SK-N-SH (cell line): ENCODE results near the gene ULK1. TPM values are rescaled to one million over a fixed set of nuclear protein-coding genes. Genes with fewer than 3 reads are reported as not detected.

Experiments
- CTCF ChIA-PET: fragments of 300-600, 350-600 bp; formaldehyde crosslinking; extraction: SDS; loops from one replicate; lab custom pipeline; 2021; lab: Yijun Ruan, JAX
- POLR2A ChIA-PET: fragments of 350-600 bp; sonication (Branson Sonifier 250); formaldehyde crosslinking; extraction: SDS; loops from one replicate; lab custom pipeline; 2020; ENCODE audit warnings: antibody characterized with exemption, inconsistent platforms; lab: Yijun Ruan, JAX
- DNase-seq: peaks from one replicate; pipeline ENCODE4 v3.0.0; 2012
- H2AFZ ChIP-seq: fragments of 200-600 bp; sonication (generic); 2 replicates; pipeline ENCODE4 v1.8.1; 2016; ENCODE audit warnings: antibody characterized with exemption, mild to moderate bottlenecking, low read depth
- H3F3A ChIP-seq: fragments of 200-600 bp; sonication (generic); replicated peaks from 2 replicates; pipeline ENCODE3; 2016; ENCODE audit warnings: antibody characterized with exemption, mild to moderate bottlenecking; ENCODE audit not compliant: insufficient read depth
- H3K27ac ChIP-seq, 2 experiments: fragments of 200-500 bp in 1 of 2; fragments of 200-600 bp in 1 of 2; sonication (Bioruptor generic) in 1 of 2; sonication (generic), shearing (Covaris generic) in 1 of 2; 2 replicates each; pipeline versions ENCODE4 v1.5.1 to v1.6.1; 2014 to 2016; ENCODE audit warnings: low read depth in 2 of 2, inconsistent platforms in 1 of 2, low read length in 1 of 2, mild to moderate bottlenecking in 1 of 2, mixed read lengths in 1 of 2
- H3K27me3 ChIP-seq: fragments of 200-600 bp; sonication (generic), shearing (Covaris generic); 2 replicates; pipeline ENCODE4 v1.6.1; 2016; ENCODE audit warnings: mixed run types; ENCODE audit not compliant: insufficient read depth
- H3K36me3 ChIP-seq, 2 experiments: fragments of 200-500 bp in 1 of 2; fragments of 200-600 bp in 1 of 2; sonication (Bioruptor generic) in 1 of 2; sonication (generic) in 1 of 2; replicated peaks in 1 of 2; 2 replicates each; pipeline versions ENCODE3 to v1.5.1; 2014 to 2016; ENCODE audit warnings: low read length in 1 of 2, mild to moderate bottlenecking in 1 of 2; ENCODE audit not compliant: insufficient read depth in 2 of 2, control insufficient read depth in 1 of 2
- H3K4me1 ChIP-seq, 2 experiments: fragments of 200-500 bp in 1 of 2; fragments of 200-600 bp in 1 of 2; sonication (Bioruptor generic) in 1 of 2; sonication (generic), shearing (Covaris generic) in 1 of 2; 2 replicates each; pipeline versions ENCODE4 v1.5.1 to v1.6.1; 2014 to 2016; ENCODE audit warnings: low read depth in 1 of 2, low read length in 1 of 2, mixed run types in 1 of 2; ENCODE audit not compliant: insufficient read depth in 2 of 2, control insufficient read depth in 1 of 2
- H3K4me2 ChIP-seq: fragments of 200-600 bp; sonication (generic), shearing (Covaris generic); 2 replicates; pipeline ENCODE4 v1.6.1; 2017; ENCODE audit warnings: mixed run types
- H3K4me3 ChIP-seq, 2 experiments: fragments of 200-500 bp in 1 of 2; fragments of 200-600 bp in 1 of 2; sonication (Bioruptor generic) in 1 of 2; sonication (generic), shearing (Covaris generic) in 1 of 2; 2 replicates each; pipeline versions ENCODE4 v1.5.1 to v1.8.1; 2014 to 2016; ENCODE audit warnings: low read depth in 2 of 2, inconsistent platforms in 1 of 2, low read length in 1 of 2, mild to moderate bottlenecking in 1 of 2, mixed read lengths in 1 of 2, moderate library complexity in 1 of 2
- H3K79me2 ChIP-seq: fragments of 200-600 bp; sonication (generic); 2 replicates; pipeline ENCODE4 v1.8.1; 2017; ENCODE audit warnings: mild to moderate bottlenecking; ENCODE audit not compliant: insufficient read depth
- H3K9ac ChIP-seq: fragments of 200-600 bp; sonication (generic); 2 replicates; pipeline ENCODE4 v1.6.1; 2017; ENCODE audit warnings: mixed run types
- H3K9me2 ChIP-seq: fragments of 200-600 bp; sonication (generic); 2 replicates; pipeline ENCODE4 v1.6.1; 2017; ENCODE audit warnings: mixed run types
- H3K9me3 ChIP-seq: fragments of 200-600 bp; sonication (generic); 2 replicates; pipeline ENCODE4 v1.6.1; 2017; ENCODE audit warnings: mixed run types, mild to moderate bottlenecking, moderate library complexity
- H4K20me1 ChIP-seq: fragments of 200-600 bp; sonication (generic); 2 replicates; pipeline ENCODE4 v1.6.1; 2017; ENCODE audit warnings: mild to moderate bottlenecking, mixed run types; ENCODE audit not compliant: insufficient read depth
- EP300 ChIP-seq, 2 experiments: IDR thresholded peaks; 2 replicates each; pipeline versions ENCODE4 v1.4.0 to v1.6.1; 2012; ENCODE audit warnings: borderline replicate concordance in 1 of 2, low read depth in 1 of 2, low read length in 1 of 2
- EZH2phosphoT487 ChIP-seq: fragments of 200-600 bp; sonication (generic); IDR thresholded peaks from 2 replicates; pipeline ENCODE4 v1.6.1; 2017; ENCODE audit warnings: low read depth, mixed run types, mild to moderate bottlenecking, antibody characterized with exemption, moderate library complexity, borderline replicate concordance
- GABPA ChIP-seq: IDR thresholded peaks from 2 replicates; pipeline ENCODE4 v1.4.0; 2012; ENCODE audit warnings: low read depth, mild to moderate bottlenecking
- MEF2A ChIP-seq: IDR thresholded peaks from 2 replicates; pipeline ENCODE4 v1.4.0; 2012; ENCODE audit warnings: low read depth, borderline replicate concordance
- NFIC ChIP-seq: IDR thresholded peaks from 2 replicates; pipeline ENCODE4 v1.4.0; 2012; ENCODE audit warnings: borderline replicate concordance
- RAD21 ChIP-seq: IDR thresholded peaks from 2 replicates; pipeline ENCODE4 v1.6.1; 2012; ENCODE audit warnings: mild to moderate bottlenecking, low read length
- SIN3A ChIP-seq: IDR thresholded peaks from 2 replicates; pipeline ENCODE4 v1.6.1; 2012; ENCODE audit warnings: low read depth, mild to moderate bottlenecking, low read length, moderate library complexity, borderline replicate concordance
- SMC3 ChIP-seq: IDR thresholded peaks from 2 replicates; pipeline ENCODE4 v1.6.1; 2012; ENCODE audit warnings: low read depth, low read length, improper control_type of control experiment
- TAF1 ChIP-seq: IDR thresholded peaks from 2 replicates; pipeline ENCODE4 v1.6.1; 2012; ENCODE audit warnings: low read depth, mild to moderate bottlenecking, low read length, moderate library complexity, borderline replicate concordance
- TCF12 ChIP-seq: IDR thresholded peaks from 2 replicates; pipeline ENCODE4 v1.4.0; 2012
- TEAD4 ChIP-seq: IDR thresholded peaks from 2 replicates; pipeline ENCODE4 v1.4.0; 2012; ENCODE audit warnings: mild to moderate bottlenecking, borderline replicate concordance; ENCODE audit not compliant: insufficient read depth
- YY1 ChIP-seq: IDR thresholded peaks from 2 replicates; pipeline ENCODE4 v1.4.0; 2012; ENCODE audit warnings: low read depth, mild to moderate bottlenecking
- WGBS: methylation state at CpG from one replicate; pipeline ENCODE4 v1.1.6; 2017; ENCODE audit warnings: low lambda C conversion rate; 5-methylcytosine and 5-hydroxymethylcytosine counted together
- polyA plus RNA-seq, 3 experiments: library from polyadenylated mRNA; depleted of rRNA; stranded (reverse); fragments of >200 nt; gene quantifications; 2 replicates each; pipeline ENCODE4 v1.2.3, GENCODE V29; 2012
- TF ChIP-seq, protein P1 (sequence below): IDR thresholded peaks from 2 replicates; pipeline ENCODE4 v1.4.0; 2012; ENCODE audit warnings: low read depth, borderline replicate concordance
- TF ChIP-seq, protein P2 (sequence below): IDR thresholded peaks from 2 replicates; pipeline ENCODE4 v1.4.0; 2012; ENCODE audit warnings: low read depth, borderline replicate concordance
- TF ChIP-seq, protein P3 (sequence below): fragments of 150-350 bp; IDR thresholded peaks from 2 replicates; pipeline ENCODE4 v1.6.1; 2017; ENCODE audit warnings: antibody characterized with exemption, low read length, low read depth, borderline replicate concordance
- TF ChIP-seq, protein P4 (sequence below): fragments of 150-350 bp; IDR thresholded peaks from 2 replicates; pipeline ENCODE4 v1.6.1; 2016; ENCODE audit warnings: mild to moderate bottlenecking, low read depth, low read length
- TF ChIP-seq, protein P5 (sequence below): IDR thresholded peaks from 2 replicates; pipeline ENCODE4; 2012
- TF ChIP-seq, protein P6 (sequence below): IDR thresholded peaks from 2 replicates; pipeline ENCODE4 v1.4.0; 2012; ENCODE audit warnings: low read depth

The ULK1 gene
- polyA plus RNA-seq, 1 of the 3 experiments (the other 2 are of a cell fraction): 10.7 TPM

DNA sequence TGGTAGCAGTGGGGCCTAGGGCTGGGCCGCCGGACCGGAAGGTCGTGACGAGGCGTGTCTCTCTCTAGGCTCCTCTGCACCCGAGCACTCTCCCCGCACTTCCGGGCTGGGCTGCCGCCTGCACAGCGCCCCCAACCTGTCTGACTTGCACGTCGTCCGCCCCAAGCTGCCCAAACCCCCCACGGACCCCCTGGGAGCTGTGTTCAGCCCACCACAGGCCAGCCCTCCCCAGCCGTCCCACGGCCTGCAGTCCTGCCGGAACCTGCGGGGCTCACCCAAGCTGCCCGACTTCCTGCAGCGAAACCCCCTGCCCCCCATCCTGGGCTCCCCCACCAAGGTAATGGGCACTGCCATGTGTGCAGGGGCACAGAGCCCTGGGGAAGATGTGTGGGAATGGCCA lies 21.4 kb downstream of the ULK1 start:
- H3K9me3 ChIP-seq: no peaks in the 10 kb centered on the region
- peaks cover 4 to 54% of the 10 kb centered on the region in 2 experiments for H3K36me3 ChIP-seq
- ChIA-PET CTCF (interaction anchor here (1.0 to 3.2 kb wide), 2 partner anchors 9 to 79 kb away, joined by 3 to 11 read pairs; no protein-coding TSS in a partner anchor), POLR2A (no interaction called here)
- H4K20me1 ChIP-seq: no peaks in the 10 kb centered on the region
- DNase-seq: no peak
- H3K27ac ChIP-seq: no peak overlapping the region
- H3K4me2 ChIP-seq: no peak overlapping the region
- H3K9me2 ChIP-seq: no peaks in the 10 kb centered on the region
- WGBS: no CpG with 5 or more reads among the region's 21 CpGs
- H3K79me2 ChIP-seq: 0 out of 2 replicates have a peak, but pooled peaks cover 4% of the 10 kb centered on the region
- no peak overlapping the region for H3K4me3 ChIP-seq
- H2AFZ ChIP-seq: no peak overlapping the region
- TF ChIP-seq YY1: no peak
- TF ChIP-seq GABPA: no peak
- no peak for TF ChIP-seq TCF12
- no peak for TF ChIP-seq EP300 (IDR thresholded peaks at IDR 0.05; ENCODE audit: borderline replicate concordance in 1 of 2, low read depth in 1 of 2, low read length in 1 of 2)
- TF ChIP-seq MEF2A: no peak
- no peak for TF ChIP-seq SMC3
- H3K27me3 ChIP-seq: no peaks in the 10 kb centered on the region
- H3K4me1 ChIP-seq: peaks cover 9 to 27% of the 10 kb centered on the region in 2 experiments; a peak in 2 of 4 replicates
- no peaks in the 10 kb centered on the region for H3F3A ChIP-seq
- no peak overlapping the region for H3K9ac ChIP-seq

DNA sequence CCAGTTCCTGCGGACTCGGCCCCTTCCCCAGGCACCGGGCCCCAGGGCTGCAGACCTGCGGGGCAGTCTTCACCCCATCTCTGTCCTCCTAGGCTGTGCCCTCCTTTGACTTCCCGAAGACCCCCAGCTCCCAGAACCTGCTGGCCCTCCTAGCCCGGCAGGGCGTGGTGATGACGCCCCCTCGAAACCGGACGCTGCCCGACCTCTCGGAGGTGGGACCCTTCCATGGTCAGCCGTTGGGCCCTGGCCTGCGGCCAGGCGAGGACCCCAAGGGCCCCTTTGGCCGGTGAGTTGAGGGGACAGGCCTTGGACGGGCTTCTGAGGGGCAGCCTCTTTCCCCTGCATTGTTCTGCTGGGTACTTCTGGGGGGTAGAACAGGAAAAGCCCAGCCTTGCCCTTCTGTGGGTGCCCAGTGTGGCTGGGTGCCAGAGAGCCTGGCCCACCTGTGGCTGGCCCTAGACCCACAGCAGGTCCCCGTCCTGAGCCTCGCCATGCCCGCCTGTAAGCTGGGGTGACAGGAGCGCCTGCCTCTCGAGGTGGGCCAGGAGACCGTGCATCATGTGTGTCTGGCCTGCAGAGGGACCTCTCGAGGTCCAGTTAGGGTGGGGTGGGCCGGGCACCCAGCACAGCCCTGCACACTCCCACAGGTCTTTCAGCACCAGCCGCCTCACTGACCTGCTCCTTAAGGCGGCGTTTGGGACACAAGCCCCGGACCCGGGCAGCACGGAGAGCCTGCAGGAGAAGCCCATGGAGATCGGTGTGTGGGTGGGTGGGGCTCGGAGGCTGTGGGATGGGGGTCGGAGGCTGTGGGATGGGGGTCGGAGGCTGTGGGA lies 22.1 kb downstream of the ULK1 start:
- DNase-seq: no peak
- H3K9me2 ChIP-seq: no peaks in the 10 kb centered on the region
- no peaks in the 10 kb centered on the region for H4K20me1 ChIP-seq
- no peak overlapping the region for H3K4me3 ChIP-seq
- no peaks in the 10 kb centered on the region for H3K27me3 ChIP-seq
- H3K36me3 ChIP-seq: peaks cover 4 to 59% of the 10 kb centered on the region in 2 experiments
- no peak overlapping the region for H3K9ac ChIP-seq
- H2AFZ ChIP-seq: no peak overlapping the region
- ChIA-PET CTCF (interaction anchor here (1.0 to 3.2 kb wide), 2 partner anchors 10 to 80 kb away, joined by 3 to 11 read pairs; no protein-coding TSS in a partner anchor), POLR2A (no interaction called here)
- H3K27ac ChIP-seq: no peak overlapping the region
- no peaks in the 10 kb centered on the region for H3K9me3 ChIP-seq
- no peak overlapping the region for H3K4me2 ChIP-seq
- H3K79me2 ChIP-seq: 0 out of 2 replicates have a peak, but pooled peaks cover 4% of the 10 kb centered on the region
- H3K4me1 ChIP-seq: peaks cover 9 to 20% of the 10 kb centered on the region in 2 experiments; a peak in 2 of 4 replicates
- no peaks in the 10 kb centered on the region for H3F3A ChIP-seq
- TF ChIP-seq, protein P1, sequence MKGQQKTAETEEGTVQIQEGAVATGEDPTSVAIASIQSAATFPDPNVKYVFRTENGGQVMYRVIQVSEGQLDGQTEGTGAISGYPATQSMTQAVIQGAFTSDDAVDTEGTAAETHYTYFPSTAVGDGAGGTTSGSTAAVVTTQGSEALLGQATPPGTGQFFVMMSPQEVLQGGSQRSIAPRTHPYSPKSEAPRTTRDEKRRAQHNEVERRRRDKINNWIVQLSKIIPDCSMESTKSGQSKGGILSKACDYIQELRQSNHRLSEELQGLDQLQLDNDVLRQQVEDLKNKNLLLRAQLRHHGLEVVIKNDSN: no peak
- TF ChIP-seq, protein P2, sequence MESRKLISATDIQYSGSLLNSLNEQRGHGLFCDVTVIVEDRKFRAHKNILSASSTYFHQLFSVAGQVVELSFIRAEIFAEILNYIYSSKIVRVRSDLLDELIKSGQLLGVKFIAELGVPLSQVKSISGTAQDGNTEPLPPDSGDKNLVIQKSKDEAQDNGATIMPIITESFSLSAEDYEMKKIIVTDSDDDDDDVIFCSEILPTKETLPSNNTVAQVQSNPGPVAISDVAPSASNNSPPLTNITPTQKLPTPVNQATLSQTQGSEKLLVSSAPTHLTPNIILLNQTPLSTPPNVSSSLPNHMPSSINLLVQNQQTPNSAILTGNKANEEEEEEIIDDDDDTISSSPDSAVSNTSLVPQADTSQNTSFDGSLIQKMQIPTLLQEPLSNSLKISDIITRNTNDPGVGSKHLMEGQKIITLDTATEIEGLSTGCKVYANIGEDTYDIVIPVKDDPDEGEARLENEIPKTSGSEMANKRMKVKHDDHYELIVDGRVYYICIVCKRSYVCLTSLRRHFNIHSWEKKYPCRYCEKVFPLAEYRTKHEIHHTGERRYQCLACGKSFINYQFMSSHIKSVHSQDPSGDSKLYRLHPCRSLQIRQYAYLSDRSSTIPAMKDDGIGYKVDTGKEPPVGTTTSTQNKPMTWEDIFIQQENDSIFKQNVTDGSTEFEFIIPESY: no peak
- TF ChIP-seq TAF1 (no peak), TEAD4 (no peak), SIN3A (no peak), EZH2phosphoT487 (no peak), NFIC (no peak), RAD21 (no peak), YY1 (no peak)
- TF ChIP-seq, protein P3, sequence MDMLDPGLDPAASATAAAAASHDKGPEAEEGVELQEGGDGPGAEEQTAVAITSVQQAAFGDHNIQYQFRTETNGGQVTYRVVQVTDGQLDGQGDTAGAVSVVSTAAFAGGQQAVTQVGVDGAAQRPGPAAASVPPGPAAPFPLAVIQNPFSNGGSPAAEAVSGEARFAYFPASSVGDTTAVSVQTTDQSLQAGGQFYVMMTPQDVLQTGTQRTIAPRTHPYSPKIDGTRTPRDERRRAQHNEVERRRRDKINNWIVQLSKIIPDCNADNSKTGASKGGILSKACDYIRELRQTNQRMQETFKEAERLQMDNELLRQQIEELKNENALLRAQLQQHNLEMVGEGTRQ: no peak
- TF ChIP-seq, protein P4, sequence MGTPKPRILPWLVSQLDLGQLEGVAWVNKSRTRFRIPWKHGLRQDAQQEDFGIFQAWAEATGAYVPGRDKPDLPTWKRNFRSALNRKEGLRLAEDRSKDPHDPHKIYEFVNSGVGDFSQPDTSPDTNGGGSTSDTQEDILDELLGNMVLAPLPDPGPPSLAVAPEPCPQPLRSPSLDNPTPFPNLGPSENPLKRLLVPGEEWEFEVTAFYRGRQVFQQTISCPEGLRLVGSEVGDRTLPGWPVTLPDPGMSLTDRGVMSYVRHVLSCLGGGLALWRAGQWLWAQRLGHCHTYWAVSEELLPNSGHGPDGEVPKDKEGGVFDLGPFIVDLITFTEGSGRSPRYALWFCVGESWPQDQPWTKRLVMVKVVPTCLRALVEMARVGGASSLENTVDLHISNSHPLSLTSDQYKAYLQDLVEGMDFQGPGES: no peak
- TF ChIP-seq, protein P5, sequence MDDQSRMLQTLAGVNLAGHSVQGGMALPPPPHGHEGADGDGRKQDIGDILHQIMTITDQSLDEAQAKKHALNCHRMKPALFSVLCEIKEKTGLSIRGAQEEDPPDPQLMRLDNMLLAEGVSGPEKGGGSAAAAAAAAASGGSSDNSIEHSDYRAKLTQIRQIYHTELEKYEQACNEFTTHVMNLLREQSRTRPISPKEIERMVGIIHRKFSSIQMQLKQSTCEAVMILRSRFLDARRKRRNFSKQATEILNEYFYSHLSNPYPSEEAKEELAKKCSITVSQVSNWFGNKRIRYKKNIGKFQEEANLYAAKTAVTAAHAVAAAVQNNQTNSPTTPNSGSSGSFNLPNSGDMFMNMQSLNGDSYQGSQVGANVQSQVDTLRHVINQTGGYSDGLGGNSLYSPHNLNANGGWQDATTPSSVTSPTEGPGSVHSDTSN: no peak
- TF ChIP-seq, protein P6, sequence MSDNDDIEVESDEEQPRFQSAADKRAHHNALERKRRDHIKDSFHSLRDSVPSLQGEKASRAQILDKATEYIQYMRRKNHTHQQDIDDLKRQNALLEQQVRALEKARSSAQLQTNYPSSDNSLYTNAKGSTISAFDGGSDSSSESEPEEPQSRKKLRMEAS: no peak
- WGBS: 85% methylated on average over 19 of the region's 36 CpGs
